ENCODE data around the gene CTDSP1.

CTDSP1 gene, protein sequence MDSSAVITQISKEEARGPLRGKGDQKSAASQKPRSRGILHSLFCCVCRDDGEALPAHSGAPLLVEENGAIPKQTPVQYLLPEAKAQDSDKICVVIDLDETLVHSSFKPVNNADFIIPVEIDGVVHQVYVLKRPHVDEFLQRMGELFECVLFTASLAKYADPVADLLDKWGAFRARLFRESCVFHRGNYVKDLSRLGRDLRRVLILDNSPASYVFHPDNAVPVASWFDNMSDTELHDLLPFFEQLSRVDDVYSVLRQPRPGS

DNA sequence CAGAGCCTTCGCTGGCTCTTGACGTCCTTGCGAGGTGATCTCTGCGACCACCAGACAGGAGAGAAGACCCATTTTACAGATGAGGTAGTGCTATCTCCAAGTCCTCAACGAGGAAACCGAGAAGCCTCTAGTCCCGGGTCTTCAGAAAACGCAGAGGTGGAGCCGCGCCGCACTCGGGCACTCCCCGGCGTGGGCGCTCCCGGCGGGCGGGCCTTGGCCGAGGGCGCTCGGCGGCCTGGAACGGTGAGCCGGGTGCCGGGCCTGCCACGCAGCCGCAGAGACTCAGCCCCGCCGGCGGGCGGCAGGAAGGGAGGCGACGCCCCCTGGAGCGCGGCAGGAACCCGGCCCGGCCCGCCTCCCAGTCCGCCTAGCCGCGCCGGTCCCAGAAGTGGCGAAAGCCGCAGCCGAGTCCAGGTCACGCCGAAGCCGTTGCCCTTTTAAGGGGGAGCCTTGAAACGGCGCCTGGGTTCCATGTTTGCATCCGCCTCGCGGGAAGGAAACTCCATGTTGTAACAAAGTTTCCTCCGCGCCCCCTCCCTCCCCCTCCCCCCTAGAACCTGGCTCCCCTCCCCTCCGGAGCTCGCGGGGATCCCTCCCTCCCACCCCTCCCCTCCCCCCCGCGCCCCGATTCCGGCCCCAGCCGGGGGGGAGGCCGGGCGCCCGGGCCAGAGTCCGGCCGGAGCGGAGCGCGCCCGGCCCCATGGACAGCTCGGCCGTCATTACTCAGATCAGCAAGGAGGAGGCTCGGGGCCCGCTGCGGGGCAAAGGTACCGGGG lies at the start of gene CTDSP1:
Gene CTDSP1 (plus strand): TSS at position 478 of the 776 bp plus-strand sequence. CDS start 223 bp downstream, at position 701.
- peak; percentile 96 for DNase-seq

DNA sequence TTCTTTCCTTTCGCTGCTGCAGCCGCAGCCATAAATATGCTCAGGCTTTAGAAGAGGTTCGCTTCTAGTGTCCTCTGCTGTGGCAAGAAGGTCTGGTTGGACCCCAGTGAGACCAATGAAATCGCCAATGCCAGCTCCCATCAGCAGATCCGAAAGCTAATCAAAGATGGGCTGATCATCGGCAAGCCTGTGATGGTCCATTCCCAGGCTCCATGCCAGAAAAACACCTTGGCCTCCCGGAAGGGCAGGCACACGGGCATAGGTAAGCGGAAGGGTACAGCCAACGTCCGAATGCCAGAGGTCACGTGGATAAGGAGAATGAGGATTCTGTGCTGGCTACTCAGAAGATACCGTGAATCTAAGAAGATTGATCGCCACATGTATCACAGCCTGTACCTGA lies 45.6 kb upstream of the CTDSP1 start:
- DNase-seq, result no peak

DNA sequence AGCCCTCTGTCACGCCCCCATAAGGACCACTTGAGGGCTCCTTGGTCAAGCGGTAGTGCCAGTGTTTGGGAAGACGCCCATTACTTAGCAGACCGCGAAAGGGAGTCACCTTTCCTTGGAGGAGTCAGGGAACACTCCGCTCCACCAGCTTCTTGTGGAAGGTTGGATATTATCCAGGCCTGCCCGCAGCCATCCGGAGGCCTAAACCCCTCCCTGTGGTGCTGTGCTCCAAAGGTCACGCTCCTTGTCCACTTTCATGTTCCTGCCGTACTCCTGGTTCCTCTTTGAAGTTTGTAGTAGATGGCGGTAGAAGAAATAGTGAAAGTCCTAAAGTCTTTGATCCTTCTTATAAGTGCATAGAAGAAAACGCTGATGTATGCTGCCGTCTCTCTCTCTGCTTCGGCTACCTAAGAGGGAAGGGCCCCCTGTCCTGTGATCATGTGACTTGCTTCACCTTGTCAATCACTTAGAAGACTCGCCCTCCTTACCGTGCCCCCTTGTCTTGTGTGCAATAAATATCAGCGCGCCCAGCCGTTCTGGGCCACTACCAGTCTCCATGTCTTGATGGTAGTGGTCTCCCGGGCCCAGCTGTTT lies 44.7 kb upstream of the CTDSP1 start:
- no peak for DNase-seq

DNA sequence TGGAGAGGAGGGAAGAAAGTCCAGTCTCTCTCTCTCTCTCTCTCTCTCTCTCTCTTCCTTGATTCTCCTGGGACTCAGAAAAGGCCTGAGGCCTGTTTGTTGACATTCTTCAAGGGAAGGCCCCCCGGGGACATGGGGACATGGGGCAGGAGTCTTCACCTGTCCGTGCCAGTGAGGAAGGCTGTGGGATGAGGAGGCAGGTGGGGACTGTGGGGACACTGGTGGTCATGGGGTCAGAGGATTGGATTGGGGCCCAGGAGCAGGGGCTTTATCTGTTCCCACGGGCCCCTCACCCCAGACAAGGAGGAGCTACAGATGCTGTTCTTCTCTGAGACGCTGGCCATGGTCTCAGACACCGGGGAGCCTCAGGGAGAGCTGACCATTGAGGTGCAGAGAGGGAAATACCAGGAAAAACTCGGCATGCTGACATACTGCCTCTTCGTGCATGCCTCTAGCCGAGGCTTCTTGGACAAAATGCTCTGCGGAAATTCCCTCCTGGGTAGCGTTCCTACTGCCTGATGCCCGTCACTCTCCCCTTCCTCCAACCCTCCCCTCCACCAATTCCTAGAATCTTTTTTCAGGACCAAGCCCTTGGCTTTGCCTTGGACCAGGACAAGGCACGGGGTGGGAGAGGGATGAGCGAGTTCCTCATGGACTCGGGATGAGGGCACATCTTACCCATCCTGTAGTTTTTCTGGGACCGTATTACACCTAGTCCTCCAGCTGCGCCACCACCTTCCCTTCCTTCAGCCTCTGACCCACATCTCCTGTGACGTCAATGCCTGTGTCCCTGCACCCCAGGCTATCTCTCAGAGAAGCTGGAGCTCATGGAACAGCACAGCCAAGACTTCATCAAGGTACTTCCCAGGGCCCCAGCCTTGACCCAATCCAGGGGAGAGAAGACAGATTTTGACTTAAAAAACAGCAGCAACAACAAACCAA lies 42.2 kb upstream of the CTDSP1 start:
- DNase-seq, result no peak

DNA sequence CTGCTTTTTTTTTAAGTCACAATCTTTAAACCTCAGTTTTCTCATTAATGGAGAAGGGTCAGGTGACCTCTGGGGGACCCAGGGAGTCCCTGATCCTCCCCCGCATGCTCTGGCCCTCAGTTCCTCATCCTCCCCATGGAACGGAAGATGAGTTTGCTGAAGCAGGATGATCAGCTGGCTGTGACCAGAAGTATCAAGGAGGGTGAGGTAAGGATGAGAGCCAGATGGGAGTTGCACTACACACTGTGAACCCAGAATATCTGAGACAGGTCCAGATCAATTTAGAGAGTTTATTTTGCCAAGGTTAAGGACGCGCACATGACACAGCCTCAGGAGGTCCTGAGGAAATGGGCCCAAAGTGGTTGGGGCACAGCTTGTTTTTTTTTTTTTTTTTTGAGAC lies 39.2 kb upstream of the CTDSP1 start:
- peak; percentile 27 for DNase-seq

DNA sequence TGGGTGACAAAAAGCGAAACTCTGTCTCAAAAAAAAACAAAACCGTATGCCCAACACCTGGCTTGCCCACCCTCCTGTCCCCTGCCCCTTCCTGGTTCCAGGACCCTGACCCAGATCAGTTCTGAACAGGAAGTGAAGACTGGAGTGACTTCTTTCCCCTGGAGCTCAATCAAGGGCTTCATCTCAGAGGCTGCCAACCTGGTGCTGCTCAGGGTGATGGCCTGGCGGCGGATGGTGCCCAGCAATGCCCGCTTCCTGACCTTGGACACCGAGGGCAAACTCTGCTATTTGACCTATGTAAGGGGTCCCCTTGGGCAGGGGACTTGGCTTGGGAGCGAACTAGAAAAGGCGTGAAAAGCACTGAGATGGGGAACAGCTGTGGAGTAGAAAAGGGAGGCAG lies 37.1 kb upstream of the CTDSP1 start:
- no peak for DNase-seq

DNA sequence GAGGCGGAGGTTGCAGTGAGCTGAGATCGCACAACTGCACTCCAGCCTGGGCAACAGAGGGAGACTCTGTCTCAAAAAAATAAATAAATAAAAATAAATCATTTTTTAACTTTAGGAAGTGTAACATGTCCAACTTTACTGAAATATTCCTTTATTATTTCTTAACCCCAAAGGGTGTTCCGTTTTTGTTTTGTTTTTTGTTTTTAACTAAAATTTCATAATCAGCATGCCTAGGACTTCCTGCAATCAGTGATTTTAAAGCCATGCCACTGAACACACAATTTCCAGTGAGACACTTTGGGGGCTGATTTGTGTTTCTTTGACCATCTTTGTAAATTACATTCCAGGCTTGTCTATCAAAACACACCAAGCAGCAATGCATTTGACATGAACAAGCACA lies 35.9 kb upstream of the CTDSP1 start:
- no peak for DNase-seq

DNA sequence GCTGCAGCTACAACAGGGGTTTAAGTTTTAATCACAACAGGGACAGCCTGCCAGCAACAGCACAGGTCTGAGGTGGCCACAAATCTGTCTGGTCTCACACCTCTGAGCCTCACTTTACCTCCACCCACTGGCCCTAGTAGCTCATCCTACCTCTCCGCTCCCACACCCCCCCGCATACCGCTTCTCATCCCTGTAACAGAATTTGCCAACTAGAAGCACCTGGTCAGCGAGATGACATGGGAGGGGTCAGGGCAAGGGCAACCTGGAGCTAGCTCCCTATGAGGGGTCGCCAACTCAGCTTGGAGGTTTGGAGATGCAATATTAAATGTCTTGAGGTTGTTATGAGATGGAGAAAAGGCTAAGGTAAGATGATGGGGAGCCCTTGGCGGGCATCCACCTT lies 35.5 kb upstream of the CTDSP1 start:
- no peak for DNase-seq

DNA sequence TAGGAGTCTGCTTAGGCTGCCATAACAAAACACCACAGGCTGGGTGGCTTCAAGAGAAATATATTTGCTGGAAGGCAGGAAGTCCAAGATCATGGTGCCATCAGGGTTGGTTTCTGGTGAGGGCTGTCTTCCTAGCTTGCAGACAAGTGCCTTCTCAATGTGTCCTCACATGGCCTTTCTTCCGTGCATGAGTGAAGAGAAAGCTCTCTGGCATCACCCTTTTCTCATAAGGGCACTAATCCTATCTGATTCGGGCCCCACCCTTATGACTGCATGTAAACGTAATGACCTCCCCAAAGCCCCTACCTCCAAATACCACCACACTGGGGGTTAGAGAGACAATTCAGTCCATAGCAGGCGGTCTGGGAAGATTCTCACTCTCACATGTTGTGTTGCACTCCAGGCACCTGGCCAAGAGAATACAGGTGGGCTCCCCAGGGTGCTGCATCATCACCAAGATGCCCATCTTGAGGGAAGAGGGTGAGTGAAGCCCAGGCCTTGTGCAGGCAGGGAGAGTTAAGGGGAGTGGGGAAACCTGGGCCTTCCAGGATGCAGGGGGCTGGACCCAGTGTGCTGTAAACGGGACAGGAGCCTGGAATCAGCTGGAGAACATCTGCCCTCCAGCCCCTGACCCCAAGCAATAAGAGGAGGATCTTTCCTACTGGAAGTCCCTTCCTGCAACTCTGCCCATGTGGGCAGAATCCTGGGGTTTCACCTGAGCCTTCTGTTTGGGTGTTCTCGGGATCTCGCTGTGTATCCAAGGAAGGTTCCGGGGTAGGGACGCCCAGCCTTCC lies 32.9 kb upstream of the CTDSP1 start:
- DNase-seq, result no peak

DNA sequence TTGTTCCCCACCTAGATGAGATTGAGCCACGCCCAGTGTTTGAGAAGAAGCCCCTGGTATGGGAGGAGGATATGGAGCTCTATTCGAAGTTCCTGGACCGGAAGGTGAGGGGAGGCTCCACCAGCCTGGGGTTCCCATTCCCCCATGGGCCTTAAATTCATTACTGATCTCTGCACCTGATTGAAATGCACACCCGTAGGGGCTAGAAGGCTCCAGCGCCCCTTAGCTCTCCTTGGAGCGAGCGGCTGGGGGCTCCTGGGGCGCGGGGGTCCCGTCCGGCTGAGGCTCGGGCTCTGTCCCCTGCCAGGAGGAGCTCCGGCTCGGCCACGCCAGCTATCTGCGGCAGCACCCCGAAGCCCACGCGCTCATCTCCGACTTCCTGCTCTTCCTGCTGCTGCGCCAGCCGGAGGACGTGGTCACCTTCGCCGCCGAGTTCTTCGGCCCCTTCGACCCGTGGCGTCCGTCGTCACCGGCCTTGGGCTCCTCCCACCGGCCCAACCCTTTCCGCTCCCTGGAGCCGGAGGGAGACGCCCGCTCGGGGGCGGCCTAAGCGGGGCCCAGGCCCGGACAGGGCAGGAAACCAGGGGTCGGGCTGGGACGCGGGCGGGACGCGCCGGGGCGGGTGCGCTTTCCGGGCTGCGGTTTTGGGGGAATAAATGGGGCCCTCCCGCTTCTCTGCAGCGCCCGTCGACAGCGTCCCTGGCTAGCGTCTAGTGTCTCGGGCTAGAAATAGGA lies 32.1 kb upstream of the CTDSP1 start:
- peak; percentile 58 for DNase-seq

DNA sequence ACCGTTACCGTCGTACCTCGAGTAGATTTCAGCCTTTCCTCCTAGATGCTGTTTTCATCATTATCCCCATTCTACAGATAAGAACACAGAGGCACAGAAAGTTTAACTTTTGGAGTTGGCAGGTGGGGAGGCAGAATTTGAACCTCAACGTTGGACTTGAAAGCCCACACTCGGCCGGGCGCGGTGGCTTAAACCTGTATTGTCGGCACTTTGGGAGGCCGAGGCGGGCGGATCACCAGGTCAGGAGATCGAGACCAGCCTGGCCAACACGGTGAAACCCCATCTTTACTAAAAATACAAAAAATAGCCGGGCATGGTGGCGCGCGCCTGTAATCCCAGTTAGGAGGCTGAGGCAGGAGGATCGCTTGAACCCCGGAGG lies 31.5 kb upstream of the CTDSP1 start:
- DNase-seq, result no peak

DNA sequence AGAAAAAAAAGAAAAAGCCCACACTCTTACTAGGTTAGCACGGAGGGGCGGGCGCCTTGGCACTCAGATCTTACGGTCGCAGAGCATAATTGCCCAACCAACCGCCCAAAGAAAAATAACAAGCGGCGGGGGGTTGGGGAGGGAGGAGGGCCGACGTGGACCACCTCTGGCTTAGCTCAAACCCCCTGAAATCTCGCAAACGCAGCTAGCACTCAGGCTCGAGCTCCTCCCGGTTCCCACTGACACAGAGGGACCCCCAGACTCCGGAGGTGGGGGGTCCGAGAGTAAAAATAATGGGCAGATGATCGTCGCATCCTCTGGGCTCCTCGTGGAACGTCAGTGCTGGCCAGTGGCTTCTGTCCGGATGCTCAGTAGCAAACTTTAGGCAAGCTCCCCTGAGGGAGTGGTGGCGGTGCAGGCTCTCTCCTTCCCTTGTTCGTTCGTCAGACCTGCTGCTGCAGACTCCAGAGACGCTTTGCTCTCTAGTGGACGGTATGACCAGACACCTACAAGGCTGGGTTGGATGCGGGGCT lies 31.0 kb upstream of the CTDSP1 start:
- no peak for DNase-seq

DNA sequence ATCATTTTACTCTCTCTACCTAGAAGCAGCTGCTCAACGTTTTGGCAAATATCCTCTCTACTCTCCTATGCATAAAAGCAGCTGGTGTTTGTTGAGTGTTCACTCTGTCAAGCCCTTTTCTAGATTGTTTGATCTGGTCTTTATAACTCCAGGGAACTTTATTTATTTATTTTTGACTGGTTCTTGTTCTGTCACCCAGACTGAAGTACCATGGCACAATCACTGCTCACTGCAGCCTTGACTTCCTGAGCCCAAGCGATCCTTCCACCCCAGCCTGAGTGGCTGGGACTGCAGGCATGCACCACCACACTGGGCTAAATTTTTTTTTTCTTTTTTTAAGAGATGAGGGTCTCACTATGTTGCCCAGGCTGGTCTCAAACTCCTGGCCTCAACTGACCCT lies 30.3 kb upstream of the CTDSP1 start:
- no peak for DNase-seq

DNA sequence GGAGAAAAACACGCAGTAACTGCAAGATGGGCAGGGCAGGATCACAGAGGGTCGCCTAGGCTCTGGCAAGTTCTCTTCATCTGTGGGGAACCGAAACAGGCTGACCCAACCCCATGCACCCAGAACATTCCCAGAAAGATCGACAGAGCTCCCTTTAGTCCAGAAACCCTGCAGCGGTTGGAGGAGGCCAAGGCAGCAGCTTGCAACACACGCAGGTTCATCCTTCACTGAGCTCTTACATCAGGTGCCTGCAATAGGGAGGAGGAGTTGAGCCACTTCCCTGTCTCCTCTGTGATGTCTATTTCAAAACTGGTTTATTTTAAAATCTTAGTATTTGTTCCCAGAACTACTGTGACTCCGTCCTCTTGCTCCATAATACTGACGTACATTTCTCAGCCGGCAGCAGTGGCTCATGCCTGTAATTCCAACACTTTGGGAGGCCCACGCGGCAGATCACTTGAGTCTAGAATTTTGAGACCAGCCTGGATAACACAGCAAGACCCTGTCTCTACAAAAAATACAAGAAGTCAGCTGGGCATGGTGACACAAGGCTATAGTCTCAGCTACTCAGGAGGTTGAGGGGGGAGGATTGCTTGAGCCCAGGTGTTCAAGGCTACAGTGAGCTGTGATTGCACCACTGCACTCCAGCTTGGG lies 29.1 kb upstream of the CTDSP1 start:
- DNase-seq, result peak; percentile 34

DNA sequence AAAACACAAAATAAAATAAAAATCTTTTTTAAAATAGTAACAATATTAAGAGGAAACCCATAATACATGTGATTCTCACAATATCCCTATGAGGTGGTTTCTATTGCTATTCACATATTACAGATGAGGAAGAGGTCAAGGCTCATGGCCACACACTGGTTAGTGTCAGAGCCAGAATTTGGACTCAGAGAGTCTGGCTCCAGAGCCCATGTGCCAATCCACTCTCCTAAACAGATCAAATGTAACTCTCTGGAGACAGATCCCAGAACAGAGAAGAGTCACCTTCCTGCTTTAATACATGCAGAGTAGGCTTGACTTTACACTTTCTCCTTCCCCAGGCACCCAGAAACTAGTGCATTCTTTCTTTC lies 27.7 kb upstream of the CTDSP1 start:
- DNase-seq, result no peak

DNA sequence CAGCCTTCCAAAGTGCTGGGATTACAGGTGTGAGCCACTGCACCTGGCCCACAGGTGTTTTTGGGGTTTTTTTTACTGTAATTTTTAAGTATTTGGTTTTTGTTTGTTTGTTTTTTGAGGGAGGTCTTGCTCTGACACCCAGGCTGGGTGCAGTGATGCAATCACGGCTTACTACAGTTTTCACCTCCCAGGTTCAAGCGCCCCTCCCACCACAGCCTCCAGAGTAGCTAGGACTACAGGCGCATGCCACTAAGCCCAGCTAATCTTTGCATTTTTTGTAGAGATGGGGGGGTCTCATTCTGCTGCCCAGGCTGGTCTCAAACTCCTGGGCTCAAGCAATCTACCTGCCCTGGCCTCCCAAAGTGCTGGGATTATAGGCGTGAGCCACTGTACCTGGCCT lies 24.9 kb upstream of the CTDSP1 start:
- no peak for DNase-seq

DNA sequence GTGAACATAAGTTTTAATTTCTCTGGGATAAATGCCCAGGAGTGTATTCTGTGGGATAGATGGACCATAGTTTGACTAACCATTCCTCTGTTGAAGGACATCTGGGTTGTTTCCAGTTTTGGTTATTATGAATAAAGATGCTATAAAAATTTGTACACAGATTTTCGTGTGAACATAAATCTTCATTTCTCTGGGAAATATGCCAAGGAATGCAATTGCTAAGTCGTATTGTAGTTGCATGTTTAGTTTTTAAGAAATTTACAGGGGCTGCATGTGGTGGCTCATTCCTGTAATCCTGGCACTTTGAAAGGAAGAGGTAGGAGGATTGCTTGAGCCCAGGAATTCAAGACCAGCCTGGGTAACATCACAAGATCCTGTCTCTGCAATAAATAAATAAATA lies 24.5 kb upstream of the CTDSP1 start:
- DNase-seq, result no peak

DNA sequence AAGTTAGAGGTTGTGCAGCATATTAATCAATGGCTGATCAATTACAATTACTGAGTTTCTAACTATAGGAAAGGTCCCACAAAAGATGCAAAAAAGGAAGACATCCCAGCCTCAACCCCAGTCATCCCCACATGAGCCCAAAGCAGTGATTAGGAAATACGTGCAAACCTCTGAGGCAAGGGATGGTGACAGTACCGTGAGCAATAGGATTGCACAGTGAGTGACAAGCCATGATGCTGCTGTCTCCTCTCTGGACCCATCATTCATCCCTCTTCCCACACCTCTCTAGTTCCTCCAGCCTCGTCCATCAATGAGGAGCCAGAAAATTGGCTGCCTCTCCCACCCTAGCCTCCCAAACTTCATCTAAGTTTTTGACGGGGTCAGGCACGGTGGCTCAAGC lies 21.6 kb upstream of the CTDSP1 start:
- no peak for DNase-seq

DNA sequence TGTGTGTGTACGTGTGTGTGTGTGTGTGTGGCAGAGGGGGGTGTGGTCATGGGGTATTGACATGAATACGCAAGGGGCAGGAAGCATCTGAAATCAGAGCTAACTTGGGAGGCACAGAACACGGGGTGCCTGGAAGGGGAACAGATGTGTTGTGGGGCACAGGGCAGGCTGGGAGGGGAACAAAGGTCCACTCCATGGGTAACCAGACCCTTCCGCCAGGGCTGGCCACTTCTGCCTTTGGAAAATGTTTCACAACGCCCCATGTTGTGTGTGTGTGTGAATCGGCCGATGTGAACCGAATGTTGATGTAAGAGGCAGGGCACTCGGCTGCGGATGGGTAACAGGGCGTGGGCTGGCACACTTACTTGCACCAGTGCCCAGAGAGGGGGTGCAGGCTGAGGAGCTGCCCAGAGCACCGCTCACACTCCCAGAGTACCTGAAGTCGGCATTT lies 17.7 kb upstream of the CTDSP1 start, which contains the start of gene SLC11A1:
Gene SLC11A1 (plus strand): TSS at position 358 of the 451 bp plus-strand sequence. CDS start 96 bp downstream, outside the sequence.
- peak; percentile 51 for DNase-seq

DNA sequence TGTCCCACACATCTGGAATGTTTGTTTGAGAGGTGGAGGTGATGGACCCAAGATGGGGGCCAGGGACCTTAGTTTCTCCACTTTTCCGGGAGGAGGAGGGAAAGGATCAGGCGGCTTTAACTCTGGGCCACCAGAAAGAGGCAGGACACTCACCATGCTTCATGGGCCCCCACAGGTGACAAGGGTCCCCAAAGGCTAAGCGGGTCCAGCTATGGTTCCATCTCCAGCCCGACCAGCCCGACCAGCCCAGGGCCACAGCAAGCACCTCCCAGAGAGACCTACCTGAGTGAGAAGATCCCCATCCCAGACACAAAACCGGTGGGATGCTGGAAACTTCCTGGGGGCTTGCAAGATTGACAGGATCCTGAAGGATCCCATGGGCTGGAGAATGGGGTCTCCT lies 16.9 kb upstream of the CTDSP1 start:
- DNase-seq, result no peak

Measured in midbrain (tissue), 1 donor.